ENCODE measurements around the gene ARHGAP8. TPM values are rescaled to one million over a fixed set of nuclear protein-coding genes. Genes with fewer than 3 reads are reported as not detected.

ARHGAP8 gene
- 10 to 100 TPM; 24.9 to 63.6 (median 39.5) TPM for polyA plus RNA-seq (ENCODE audit: insufficient read length in 4 of 4)

DNA sequence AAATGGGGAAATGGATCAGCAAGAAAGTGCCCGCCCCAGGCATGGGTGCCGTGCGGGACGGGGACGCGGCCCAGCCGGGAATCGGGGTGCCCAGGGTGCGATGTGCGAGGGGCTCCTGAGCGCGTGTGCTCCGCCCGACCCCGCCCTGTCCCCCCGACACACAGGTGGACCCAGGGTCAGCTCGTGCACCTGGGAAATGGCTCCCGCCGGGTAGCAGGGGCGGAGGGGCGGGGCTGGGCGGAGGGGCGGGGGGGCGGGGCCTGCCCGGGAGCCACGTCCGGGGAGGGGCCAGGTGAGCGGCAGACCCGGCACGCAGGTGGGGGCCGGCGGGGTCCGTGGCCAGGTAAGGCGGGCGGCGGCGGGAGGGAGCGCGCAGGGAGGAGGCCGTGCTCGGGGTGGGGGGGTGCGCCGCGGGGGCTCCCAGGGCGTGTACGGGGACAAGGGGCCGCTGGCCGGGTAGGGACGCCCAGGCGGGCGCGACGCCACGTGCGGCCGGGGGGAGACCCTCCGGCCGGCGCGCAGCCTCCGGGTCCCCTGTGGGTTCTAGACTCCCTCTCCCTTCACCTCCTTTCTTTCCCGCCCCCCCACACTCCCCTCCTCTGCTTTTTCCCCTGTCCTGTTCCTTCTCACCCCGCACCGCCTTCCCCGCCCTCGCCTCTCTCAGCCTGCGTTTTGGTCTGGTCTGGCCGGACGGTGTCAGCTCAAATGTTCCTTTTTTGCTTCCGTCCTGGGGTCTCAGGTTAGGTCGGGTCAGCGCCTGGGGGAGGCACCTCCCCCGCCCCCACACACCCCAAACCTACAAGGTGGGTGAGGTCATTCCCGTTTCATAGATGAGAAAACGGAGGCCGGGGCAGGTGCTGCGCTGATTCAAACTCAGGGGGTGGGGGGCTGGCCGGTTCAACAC is at the start of gene ARHGAP8:
Gene ARHGAP8, plus strand, starts transcription at position 291 of the 904 bp plus-strand sequence. CDS start 33,953 bp downstream, outside the sequence.
- no peak for DNase-seq (ENCODE audit: low read depth in 4 of 4, low spot score in 2 of 4)

DNA sequence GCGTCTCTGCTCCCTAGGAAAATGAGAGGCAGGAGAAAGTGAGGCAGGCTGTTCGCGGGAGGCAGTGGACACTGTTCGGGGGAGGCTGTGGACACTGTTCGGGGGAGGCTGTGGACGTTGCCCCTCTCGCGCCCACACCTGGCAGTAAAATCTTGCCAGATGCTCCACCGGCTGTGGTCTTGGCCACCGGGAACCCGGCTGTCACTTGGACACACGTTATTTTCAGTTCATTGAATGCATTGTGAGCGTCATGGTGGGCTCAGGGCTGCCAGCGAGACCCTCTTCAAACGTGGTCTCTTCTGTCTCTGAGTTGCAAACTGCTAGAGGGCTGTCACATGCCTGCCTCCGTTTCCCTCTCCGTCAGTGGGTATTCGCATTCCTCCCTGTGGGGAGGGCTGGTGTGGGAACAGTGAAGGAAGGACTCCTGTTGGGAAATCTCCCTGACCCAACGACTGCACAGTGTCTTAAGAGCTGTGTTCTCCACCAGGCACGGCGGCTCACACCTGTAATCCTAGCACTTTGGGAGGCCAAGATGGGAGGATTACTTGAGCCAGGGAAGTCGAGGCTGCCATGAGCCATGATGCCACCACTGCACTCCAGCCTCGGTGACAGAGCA is 49.0 kb upstream of the ARHGAP8 start:
- no peak for DNase-seq (ENCODE audit: low read depth in 4 of 4, low spot score in 2 of 4)

DNA sequence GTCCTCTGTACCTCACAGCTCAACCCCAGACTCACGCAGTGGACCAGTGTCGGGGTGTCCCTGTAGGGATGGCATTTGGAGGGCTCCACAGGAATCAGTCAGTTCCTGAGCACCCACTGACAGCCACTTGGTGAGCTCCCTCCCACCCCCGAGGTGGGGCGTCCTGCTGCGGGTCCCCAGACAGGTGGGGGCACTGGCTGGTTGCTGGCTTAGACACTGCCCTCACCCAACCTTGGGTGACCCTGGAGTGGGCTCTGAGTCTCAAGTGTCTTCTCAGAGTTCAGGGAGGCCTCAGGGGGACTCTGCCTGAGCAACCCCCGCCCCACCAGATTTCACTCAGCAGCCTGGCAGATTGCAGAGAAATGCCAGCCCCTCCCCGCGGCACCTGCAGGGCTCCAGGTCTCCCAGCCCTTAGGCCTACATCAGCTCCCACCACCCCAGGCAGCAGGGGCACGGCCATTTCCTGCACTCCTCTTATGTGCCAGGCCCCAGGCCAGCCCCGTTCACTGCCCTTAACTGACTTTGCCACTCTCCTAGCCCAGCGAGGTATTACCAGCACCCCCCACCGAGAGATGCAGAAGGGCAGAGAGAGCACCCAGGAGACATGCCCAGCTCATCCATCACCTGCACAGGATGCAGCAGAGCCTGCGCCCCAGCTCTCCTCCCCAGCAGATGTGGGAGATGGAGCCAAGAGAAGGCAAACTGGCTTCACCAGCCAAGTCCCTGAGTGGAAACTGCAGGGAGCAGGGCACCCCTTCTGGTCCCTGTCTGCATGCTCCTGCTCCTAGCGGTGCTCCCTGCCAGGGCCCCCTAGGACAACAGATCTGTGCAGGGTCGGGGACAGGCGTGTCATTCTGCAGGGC is 48.0 kb upstream of the ARHGAP8 start:
- DNase-seq (ENCODE audit: low read depth in 4 of 4, low spot score in 2 of 4), result no peak

DNA sequence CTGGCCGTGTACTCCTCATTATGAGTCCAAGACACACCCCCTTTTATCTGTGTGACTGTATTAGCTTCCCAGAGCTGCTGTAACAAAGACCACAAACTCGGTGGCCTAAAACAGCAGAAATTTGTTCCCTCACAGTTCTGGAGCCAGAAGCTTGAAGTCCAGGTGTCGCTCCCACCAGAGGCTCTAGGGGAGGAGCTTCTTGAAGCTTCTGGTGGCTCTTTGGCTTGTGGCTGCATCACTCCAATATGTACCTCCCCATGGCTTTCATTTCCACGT is 47.4 kb upstream of the ARHGAP8 start:
- DNase-seq (ENCODE audit: low read depth in 4 of 4, low spot score in 2 of 4), result no peak

DNA sequence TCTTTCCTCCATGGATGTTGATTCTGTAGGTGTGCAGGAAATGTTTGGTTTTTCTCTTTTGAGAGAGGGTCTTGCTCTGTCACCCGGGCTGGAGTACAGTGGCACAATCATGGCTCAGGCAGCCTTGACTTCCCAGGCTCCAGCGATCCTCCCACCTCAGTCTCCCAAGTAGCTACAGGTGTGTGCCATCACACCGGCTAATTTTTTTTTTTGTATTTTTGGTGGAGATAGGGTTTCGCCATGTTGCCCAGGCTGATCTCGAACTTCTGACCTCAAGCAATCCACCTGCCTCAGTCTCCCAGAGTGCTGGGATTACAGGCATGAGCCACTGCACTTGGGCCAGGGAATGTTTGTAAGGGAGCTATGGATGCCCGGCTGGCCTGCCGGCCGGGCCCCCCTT is 45.9 kb upstream of the ARHGAP8 start:
- DNase-seq (ENCODE audit: low read depth in 4 of 4, low spot score in 2 of 4), result no peak

DNA sequence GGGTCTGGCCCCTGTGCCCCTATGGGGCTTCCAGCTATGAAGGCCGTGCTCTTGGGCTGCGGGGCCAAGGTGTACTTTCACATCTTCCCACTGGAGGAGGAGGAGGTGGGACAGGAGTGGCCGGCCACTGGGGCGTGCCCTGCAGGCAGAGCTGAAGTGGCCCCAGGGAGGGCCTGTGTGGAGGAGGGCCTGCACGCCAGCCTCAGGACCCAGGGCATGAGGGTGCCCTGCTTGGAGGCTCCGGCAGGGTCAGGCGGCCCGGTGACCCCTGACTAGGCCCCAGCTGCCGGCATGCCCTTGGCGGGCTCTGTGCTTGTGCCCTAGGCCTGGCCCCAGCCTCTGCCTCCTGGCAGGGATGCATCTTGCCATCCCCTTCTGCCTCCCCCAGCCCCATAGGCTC is 45.2 kb upstream of the ARHGAP8 start:
- DNase-seq (ENCODE audit: low read depth in 4 of 4, low spot score in 2 of 4), result no peak

DNA sequence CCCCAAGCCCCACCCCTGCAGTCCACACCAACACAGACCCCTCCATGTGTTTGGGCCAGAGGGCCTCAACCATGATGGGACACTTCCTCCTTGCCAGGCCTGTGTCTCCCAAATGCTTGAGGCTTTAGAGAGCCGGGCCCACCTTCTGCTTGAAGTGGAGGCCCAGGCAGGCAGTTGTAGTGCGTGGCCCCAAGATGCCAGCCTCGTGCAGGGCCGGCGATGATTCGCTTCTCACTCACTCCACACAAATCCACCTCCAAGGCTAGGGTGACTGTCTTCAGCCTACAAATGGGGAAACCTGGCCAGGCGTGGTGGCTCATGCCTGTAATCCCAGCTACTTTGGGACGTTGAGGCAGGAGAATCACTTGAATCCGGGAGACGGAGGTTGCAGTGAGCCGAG is 44.6 kb upstream of the ARHGAP8 start:
- DNase-seq (ENCODE audit: low read depth in 4 of 4, low spot score in 2 of 4), result no peak

DNA sequence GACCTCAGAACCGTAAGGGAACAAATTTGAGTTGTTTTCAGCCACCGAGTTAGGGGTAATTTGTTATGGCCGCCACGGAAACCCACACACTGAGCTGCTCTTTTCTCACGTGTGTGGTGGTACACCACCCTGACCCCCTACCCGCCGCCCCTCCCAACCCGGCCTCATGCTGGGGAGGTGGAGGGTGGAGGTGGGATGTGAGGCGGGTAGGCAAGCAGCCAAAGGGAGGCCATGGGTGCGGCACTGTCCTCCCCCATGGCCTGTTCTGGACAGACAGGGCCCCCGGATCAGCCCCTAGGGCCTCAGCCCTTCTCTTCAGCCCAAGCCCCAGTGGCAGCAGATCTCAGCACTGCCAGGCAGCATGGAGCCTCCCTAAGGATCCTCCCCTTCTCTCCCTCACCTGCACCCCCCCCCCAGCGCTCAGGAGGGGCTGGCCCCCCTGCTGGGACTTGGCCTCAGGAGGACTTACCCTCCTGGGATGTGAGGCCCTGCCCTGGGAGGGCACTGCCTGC is 42.4 kb upstream of the ARHGAP8 start:
- no peak for DNase-seq (ENCODE audit: low read depth in 4 of 4, low spot score in 2 of 4)

DNA sequence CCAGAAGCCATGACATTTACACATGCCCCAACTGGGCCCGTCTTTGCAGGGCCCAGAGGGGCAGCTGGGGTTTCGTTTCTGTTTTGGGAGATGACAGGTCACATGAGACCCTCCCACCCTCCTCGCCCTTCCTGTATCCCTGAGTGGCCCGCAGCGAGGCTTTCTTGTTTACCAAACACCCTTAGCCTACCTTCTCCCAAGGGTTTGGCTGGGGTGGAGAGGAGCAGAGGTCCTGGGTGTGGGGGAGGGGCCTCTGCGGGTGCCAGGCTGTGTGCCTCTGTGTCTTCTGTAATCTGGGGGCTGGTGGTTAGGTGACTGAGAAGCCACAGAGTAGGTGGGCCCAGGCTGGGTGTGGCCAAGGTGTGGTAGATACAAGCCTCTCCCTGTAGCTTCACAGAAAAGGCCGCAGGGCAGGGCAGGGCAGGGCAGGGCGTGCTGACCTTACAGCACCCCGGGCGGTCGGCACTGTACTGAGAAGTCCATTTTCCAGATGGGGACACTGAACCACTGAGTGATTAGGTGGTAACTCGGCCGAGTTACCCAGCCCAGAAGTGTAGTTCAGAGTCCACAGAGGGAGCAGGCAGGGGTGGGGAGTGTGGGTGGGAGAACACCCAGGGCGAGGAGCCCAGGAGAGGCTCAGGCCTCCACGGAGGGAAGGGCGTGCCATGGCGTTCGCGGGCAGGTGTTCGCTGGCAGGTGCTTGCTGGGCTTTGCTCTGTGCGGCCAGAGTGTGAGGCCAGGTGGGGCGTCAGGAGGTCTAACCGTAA is 41.7 kb upstream of the ARHGAP8 start:
- DNase-seq (ENCODE audit: low read depth in 4 of 4, low spot score in 2 of 4), result no peak

DNA sequence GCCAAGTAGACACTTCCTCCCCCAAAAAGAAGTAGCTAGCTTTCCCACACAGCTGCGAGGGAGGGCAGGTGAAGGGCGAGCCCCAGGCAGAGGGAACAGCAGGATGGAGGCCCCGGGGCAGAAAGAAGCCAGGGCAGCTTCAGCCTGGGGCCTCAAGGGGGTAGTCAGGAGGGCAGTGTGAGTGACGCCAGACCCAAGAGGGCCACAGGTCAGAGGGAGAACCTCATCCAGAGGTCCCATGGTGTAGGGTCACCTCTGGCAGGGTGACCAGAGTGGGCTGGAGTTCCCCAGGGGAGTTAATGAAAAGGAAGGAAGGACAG is 41.2 kb upstream of the ARHGAP8 start:
- no peak for DNase-seq (ENCODE audit: low read depth in 4 of 4, low spot score in 2 of 4)

DNA sequence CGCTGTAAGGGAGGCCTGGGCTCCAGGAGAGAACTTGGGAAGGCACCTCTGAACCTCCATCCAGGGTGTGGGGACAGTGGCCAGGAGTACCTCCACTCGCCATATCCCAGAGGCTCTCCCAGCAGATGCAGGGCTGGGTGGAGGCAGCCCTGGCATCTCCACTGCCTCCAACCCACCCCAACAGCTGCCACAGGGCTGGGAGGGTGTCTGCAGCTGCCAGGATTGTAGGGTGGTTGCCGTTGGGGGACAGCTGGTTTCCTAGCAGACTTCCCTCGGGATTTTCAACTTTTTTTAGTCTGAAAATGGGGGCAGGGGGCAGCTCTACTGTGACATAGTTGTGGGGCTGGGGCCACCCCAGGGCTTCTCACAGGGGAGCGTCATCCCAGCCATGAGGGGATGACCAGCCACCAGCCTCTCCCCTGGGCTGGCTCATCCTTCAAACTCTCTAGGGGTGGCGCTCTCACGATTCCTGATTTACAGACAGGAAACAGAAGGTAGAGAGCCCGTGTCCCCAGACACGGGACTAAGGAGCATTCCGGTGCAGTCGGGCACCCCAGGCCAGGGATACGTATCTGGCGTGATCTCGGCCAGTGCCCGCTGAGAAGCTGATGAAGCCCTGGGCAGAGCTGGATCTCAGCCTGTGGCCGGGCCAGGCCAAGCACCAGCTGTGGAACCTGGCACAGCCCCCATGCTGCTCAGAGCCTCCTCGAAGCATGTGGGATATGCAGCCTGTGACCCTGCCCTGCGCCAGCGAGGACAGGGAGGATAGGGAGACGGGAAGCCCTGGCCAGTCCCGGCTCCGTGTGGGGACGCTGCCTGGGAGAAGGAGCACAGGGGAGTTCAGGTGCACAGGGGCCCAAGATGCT is 40.5 kb upstream of the ARHGAP8 start:
- DNase-seq (ENCODE audit: low read depth in 4 of 4, low spot score in 2 of 4), result no peak

DNA sequence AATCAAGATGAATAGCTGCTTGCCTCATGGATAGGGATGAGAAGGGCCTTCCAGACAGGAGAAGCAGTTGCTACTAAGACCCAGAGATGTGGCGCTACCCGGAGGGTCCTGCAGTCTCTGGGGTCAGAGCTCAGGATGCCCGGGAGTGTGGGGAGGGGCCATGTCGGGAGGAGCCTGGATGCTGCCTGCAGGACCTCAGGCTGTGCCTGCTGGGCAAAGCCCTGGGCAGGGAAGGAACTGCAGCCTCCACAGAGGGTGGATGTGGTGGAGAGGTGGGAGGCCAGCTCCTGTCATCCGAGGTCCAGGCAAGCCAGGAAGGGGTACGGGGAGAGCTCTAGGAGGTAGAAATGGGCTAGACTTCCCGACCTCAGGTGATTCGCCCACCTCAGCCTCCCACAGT is 39.4 kb upstream of the ARHGAP8 start:
- DNase-seq (ENCODE audit: low read depth in 4 of 4, low spot score in 2 of 4), result no peak

DNA sequence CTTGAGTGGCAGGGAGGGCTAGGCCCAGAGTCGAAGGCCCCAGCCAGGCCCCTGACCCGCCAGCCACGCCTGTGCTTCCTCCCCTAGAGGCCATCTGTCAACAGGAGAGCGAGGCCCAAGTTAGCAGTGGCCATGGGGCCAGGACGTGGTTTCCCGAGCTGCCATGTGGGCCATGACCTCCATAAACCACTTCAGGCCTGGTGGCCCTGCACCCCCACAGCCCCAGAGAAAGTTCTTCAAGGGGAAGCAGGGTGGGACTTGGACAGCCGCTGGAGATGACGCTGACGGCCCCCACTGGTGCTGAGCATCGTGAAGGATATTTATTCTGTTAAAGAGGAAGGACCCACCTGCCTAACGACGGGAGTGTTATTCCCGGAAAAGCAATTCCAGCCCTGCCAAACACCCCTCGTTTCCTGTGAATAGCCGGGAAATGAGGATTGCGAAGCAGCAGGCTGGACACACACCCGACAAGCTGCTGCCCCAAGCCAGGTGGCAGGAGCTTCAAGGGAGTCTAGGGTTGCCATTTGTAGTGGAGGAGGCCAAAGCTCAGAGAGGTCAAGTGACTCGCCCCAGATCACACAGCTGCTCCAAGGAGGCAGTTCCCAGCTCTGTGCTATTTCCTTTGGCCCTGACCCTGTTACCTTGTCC is 37.5 kb upstream of the ARHGAP8 start:
- no peak for DNase-seq (ENCODE audit: low read depth in 4 of 4, low spot score in 2 of 4)

DNA sequence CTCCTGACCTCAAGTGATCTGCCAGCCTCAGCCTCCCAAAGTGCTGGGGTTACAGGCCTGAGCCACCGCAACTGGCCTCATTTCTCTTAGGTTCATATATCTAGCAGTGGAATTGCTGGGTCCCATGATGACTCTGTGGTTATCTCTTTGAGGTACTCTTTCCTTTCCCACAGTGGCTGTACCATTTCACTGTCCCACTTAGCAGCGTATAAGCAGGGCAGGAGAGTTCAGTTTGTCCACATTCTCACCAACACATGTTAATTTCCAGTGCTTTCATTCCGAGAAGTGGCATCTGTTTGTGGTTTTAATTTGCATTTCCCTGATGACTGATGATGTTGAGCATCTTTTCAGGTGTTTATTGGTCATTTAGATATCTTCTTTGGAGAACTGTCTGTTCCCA is 34.0 kb upstream of the ARHGAP8 start:
- DNase-seq (ENCODE audit: low read depth in 4 of 4, low spot score in 2 of 4), result no peak

DNA sequence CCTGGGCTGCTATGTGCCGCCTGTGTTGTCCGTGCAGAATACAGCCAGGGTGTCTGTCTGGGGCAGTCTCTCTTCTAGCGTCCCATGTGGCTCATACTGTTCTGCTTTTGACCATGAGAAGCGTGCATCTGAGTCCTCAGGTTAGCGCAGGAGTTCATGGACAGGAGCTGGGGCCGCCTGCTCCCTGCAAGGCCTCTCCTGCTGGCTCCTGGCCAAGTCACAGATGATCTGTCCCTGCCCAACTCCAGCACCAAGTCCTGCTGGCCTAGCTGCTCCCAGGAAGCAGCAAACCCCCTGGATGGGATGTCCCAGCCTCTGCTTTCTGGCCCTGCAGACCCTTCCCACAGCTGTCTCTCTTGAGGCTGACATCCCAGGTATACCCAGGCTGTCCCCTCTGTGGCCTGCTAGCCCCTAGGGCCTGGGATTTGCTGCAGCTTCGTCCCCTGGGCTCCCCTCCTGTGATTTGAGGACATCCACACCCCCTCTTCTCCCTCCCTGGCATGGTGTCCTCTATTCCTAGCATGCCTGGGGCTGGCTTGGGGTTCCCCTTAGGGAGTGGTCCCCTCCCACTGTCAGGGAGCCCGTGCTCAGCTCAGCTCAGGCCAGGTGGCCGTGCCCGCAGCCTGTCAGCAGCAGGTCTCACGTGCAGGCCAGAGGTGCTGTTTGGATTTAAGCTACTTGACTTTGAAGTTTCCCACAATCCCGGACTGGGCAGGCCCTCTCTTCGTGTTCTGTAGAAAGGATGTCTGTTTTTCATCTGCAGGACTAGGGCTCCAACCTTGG is 32.6 kb upstream of the ARHGAP8 start:
- no peak for DNase-seq (ENCODE audit: low read depth in 4 of 4, low spot score in 2 of 4)

DNA sequence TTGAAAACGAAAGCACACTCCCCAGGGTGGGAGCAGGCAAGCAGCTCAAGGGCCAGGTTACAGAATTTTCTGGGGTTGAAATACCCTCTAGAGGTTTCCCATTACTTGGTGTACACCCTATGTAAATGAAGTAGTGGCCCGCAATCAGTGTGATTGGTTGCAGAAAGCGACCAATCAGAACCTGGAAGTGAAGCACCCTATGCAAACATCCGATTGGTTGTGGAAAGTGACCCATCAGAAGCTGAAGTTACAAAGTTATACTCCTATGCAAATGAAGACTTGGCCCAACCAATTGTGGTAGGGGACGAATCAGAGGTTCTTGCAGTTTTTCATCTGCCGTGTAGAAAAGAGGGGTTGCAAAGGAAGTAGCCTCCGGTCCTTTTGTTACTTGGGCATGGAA is 31.2 kb upstream of the ARHGAP8 start:
- no peak for DNase-seq (ENCODE audit: low read depth in 4 of 4, low spot score in 2 of 4)

DNA sequence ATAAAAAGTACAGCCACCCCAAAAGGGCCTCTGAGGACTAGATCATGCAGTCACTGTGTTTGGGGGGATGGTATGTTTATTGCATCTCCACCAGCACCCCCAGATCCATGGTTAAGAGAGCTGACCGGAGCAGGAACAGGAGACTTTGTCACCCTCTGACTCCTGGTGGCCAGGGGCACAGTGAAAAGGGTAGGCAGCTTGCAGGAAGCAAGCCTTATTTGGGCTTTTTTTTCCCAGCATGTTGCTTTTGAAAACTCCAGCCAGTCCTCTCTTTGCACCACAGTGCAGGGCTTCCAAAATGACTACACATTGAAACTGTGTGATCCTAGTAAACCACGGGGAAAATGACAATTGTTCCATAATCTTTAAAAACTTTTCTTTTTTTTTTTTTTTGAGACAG is 29.8 kb upstream of the ARHGAP8 start:
- no peak for DNase-seq (ENCODE audit: low read depth in 4 of 4, low spot score in 2 of 4)

DNA sequence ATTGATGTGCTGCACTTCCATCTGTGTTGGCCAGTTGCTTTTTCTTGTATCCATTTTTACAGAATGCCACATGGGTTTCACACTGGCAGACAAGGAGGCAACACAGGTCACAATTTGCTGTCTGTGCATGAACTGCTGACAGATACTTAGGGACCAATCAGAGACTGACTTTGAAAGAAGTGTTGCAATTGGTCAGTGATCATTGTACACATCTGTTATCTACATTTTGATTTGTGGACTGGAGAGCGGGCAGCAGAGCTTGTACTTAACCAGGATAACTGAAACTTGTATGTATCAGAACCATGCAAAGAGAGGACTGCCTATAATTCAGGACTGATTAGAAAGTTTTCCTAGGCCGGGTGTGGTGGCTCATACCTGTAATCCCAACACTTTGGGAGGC is 28.6 kb upstream of the ARHGAP8 start:
- DNase-seq (ENCODE audit: low read depth in 4 of 4, low spot score in 2 of 4), result no peak

All from left renal cortex interstitium (tissue), 4 donors.